GM20431 (cell line): ENCODE data around the gene PRSS33.

ENCODE experiments used
- in situ Hi-C: fragments of 300-500 bp; cut with MseI, MboI; formaldehyde crosslinking; loops from one replicate; pipeline ENCODE4 v1.15.0; 2020; ENCODE audit warnings: low sequenced_read_pairs; ENCODE audit not compliant: unreplicated experiment

The PRSS33 gene

DNA sequence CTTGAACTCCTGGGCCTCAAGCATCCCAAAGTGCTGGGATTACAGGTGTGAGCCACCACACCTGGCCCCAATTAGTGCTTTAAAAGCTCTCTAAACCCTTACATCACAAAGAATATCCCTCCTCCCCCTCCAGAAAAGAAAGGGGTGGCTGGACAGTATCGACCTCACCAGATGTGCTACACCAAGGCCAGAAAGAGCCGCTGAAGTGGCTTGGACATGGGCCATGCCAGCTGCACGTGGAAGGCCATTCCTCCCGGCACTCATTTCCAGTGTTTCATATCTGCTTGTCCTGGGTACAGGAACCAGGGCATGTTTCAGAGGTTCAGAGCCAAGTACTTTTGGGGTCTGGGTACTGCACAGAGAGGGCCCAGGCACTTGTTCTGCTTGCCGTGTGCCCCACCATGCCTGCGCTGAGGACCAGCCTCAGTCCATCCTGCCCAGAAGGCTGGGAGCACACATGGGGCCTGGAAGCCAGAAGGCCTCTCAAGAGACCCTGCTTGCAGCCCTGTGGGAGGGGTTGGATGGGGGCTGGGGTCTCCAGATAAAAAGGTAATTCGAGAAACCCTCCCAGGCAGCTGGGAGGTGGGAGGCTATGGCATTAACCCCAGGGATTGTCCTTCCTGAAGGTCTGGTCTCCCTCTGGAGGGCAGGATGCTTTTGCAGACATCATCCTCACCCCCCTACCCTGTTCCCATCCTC lies 38.5 kb downstream of the PRSS33 start:
- in situ Hi-C loops: no loop called here

DNA sequence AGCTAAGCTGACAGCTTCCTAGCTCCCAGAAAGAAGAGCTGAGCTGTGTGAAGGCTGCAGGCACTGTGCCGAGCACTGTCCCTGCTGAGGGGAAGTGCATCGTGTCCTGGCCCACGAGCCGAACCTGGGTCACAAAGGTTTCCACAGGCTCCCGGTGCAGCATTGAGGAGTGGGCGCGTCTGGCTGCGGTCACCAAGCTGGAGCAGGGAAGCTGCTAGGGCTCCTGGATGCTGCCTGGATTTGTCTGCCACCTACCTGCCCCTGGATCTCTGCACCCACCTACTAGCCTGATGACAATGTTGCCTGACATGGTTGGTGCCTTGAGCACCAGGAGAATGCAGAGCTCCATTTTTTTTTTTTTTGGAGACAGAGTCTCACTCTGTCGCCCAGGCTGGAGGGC lies 41.4 kb downstream of the PRSS33 start:
- in situ Hi-C loops: no loop called here

DNA sequence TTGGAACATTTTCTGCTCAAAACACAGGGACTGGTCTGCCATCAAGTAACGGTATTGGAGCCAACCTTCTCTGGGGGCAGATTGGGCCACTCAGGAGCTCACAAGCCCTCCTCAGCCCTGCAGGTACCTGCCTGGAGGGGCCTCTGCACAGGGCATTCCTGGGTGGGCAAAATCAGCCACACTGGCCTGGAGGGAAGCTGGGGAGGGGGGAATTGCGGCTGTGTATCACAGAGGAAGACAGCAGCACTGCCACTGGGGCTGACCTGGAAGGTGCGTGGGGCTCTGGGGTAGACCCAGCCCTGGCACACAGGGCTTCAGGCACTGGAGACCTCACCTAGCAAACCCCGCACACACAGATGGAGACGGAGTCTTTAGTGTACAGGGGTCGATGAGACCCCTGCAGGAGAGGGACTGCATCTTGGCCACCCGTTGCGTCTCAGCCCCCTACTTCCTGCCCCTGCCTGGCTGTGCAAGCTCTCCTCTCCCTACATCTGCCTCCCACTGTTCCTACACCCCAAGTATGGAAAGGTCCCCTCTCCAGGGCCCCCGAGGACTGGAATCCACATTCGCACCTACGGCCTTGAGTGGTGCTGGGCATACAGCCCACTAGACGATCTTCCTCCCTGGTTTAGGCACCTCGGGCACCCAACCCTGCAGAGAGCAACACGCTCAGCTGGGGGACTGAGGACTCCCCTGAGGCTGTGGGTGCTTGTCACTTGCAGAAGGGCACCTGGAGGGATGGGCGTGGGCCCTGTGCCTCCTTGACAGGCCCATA lies 42.1 kb downstream of the PRSS33 start:
- in situ Hi-C loops: no loop called here

DNA sequence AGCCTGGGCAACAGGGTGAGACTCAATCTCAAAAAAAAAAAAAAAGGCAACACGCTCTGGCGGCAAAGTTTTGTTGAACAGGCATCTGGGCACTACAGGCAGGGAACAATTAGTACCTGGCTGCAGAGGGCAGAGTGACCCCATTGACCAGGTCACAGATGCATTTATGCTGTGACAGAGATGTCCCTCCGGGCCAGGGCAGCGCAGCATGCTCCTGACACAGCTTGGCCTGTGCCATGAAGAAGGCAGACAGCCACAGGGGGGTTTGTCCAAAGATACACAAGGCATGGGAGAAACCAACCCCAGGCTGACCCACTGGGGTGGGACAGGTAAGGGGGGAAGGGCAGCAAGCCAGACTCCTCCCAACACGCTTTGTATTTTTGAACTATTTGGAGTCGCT lies 42.6 kb downstream of the PRSS33 start:
- in situ Hi-C loops: no loop called here

- in situ Hi-C loops: no loop called here
Measured at GRCh38 chr16:2743007-2743810, 44.2 kb downstream of the PRSS33 start.

GRCh38 chr16:2742323-2743006 lies 44.9 kb downstream of the PRSS33 start:
- in situ Hi-C loops: no loop called here

DNA sequence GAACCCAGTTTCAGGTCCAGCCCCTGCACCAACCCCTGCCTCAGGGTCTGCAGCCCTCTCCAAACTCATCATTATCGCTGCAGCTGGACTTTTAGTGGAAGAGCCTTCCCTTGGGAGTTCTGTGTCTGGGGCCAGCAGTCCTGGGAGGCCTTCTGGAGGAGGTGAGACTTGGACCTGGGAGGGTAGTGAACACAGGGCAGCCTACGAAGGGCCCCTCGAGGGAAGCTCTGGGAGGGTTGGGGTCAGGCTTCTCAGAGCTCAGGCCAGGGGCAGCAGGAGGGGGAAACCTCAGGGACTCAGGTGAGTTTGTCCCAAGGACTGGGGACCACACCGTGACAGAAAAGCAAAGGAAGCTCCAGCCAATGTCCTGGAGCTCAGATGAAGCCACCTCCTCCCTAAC lies 46.2 kb downstream of the PRSS33 start:
- in situ Hi-C loops: no loop called here

- in situ Hi-C loops: no loop called here
Measured at GRCh38 chr16:2740476-2740875, 46.9 kb downstream of the PRSS33 start.

GRCh38 chr16:2739625-2740430 lies 47.5 kb downstream of the PRSS33 start:
- in situ Hi-C loops: no loop called here

DNA sequence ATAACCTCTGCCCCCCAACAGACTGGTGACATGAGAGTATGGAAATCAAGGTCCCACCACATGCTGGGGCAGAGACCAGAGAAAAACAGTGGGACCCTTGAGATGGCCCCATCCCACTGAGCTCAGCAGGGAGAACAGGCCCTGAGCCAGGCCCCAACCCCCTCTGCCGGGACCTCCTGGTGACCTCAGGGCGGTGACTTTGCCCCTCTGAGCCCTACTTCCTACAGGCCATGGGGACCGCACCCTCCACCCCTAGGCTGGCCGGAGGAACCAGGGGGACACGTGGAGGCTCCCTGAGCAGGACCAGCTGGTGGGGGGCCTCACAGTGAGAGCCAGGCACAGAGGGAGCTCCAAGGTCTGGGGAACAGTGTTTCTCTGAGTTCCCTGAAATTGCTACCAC lies 48.7 kb downstream of the PRSS33 start:
- in situ Hi-C loops: no loop called here

DNA sequence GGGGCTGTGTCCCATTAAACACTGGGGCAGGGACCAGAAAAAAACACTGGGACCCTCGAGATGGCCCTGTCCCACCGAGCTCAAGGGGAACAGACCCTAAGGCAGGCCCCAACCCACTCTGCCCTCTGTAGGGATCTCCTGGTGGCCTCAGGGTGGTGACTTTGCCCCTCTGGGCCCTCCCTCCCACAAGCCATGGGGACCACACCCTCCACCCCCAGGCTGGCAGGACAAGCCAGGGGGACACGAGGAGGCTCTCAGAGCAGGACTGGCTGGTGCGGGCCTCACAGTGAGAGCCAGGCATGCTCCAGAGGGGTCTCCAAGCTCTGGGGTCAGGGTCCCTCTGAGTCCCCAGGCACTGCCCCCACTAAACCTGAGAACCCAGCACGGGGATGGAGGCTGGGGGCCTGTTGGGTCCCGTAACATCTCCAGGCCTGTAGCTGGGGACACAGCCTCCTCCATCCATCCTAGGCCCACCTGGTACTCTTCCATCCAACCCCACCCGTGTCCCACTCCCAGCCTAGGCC lies 49.4 kb downstream of the PRSS33 start:
- in situ Hi-C loops: no loop called here

- in situ Hi-C loops: no loop called here
Measured at GRCh38 chr16:2737238-2737605, 50.1 kb downstream of the PRSS33 start.

DNA sequence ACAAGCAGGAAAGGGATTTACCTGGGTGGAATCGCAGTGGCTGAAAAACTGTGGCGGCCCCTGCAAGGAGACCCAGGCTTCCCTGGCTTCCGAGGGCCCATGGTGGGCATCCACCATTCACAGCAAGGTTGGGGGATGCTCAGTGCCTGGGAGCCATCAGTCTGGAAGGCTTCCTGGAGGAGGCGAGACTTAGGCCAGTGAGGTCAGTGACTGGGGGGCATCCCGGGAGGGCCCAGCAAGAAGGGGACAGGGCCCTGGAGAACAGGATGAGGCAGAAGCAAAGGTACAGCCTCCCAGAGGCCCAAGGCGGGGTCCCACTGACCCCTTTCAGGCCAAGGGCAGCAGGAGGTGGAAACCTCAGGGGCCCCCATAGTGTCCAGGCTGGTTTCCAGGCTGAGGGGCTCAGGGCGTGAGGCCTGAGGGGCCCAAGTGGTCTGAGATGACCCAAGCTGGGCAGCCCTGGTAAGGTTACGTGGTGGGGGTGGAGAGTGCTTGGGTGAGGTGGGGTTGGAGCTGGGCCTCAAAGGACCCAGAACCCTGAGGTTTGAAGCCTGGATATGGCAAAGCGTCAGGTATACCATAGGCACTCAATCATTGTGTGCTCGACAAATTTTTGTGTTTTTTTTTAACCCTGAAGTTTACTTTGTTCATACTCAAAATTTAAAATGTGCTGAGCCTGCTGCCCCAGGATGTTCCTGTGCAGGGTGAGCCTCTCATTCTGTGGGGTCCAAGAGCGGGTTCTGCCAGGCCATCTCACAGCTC lies 50.7 kb downstream of the PRSS33 start:
- in situ Hi-C loops: no loop called here

DNA sequence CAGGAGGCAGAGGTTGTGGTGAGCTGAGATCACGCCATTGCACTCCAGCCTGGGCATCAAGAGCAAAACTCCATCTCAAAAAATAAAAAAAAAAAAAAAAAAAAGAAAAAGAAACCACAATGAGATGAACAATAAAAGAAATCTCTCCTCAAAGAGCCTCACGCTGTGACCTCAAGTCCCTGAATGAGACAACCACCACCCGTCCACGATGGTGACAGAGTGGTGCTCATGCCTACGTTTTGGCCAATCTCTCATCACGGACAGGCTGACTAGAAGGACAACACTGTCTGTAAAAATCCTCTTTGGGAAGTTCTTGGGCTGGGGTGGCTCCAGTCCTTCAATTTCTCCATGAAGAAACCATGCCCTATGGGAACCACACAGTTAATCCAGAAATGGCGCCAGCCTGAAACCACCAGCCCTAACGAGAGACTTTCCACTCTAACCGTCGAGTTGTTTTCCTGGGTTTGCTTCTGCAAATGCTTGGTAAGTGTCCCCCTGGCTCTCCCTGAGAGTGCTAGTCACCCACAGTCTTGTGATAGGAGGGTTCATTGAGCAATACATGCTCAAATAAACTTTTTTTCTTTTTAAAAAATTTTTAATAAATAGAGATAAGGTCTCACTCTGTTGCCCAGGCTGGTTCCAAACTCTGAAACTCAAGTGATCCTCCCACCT lies 52.4 kb downstream of the PRSS33 start:
- in situ Hi-C loops: no loop called here
